Stimulated activated CD8-positive, alpha-beta memory T cell treated with anti-CD3 and anti-CD28 coated beads, Interleukin-7, amount 100 ng/mL, for 24 hours (primary cell): ENCODE results near the gene PHKG2.
"Not testable (repeated sequence)": the region's sequence is repeated elsewhere in the genome, so short reads cannot be mapped to it uniquely, and the experiment has no call there.

Experiments
- DNase-seq: peaks from one replicate; pipeline ENCODE4 v3.0.0-alpha.2; 2020; ENCODE audit warnings: low read depth

Gene PHKG2, protein sequence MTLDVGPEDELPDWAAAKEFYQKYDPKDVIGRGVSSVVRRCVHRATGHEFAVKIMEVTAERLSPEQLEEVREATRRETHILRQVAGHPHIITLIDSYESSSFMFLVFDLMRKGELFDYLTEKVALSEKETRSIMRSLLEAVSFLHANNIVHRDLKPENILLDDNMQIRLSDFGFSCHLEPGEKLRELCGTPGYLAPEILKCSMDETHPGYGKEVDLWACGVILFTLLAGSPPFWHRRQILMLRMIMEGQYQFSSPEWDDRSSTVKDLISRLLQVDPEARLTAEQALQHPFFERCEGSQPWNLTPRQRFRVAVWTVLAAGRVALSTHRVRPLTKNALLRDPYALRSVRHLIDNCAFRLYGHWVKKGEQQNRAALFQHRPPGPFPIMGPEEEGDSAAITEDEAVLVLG

GRCh38 chr16:30747799-30748633 is at the start of gene PHKG2:
Gene PHKG2, plus strand, starts transcription at chr16:30748425. Its CDS starts 396 bp downstream, at chr16:30748821.
- peak; percentile 94 for DNase-seq

DNA sequence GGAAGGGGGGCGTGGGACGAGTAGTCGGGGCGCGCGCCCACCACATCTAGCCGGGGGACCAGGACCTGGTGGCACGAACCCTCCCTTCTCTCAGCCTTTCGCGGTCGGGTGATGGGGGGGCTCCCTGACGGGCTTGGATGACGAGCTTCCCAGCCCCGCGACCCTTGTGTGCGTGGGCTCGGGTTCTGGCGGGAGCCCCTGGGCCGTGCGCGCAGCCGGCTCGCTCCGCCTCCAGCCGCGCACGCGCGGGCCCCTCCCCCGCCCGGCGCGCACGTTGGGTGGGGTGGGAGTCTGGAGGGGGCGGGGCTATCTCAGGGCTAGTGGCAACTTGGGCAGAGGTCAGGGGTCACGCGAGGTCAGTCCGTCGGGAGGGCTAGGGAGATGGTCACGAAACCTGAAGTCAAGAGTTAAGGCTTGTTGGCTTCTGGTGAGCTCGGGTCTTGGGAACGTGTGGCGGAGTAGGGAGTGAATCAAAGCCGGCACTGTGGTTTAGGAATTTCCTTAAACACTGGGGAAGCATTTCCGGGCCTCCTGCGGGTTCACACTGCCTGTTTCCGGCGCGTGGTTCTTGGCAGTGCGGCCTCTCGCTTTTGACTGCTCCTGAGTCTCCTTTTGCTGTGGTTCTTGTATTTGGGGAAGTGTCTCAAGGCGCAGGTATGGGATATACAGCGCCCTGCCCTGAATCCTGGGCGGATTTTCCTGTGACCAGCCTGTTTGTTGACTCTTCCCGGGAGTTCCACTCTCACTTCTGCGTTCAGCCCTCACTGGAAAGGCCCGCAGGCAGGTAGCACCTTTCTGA is 49.2 kb upstream of the PHKG2 start, which contains the start of gene SRCAP:
TSS of gene SRCAP (plus strand) at position 356 of the 799 bp plus-strand sequence. CDS start 1,654 bp downstream, outside the sequence.
- DNase-seq = peak; percentile 78

GRCh38 chr16:30699615-30700099 is 48.6 kb upstream of the PHKG2 start:
- DNase-seq = no peak

DNA sequence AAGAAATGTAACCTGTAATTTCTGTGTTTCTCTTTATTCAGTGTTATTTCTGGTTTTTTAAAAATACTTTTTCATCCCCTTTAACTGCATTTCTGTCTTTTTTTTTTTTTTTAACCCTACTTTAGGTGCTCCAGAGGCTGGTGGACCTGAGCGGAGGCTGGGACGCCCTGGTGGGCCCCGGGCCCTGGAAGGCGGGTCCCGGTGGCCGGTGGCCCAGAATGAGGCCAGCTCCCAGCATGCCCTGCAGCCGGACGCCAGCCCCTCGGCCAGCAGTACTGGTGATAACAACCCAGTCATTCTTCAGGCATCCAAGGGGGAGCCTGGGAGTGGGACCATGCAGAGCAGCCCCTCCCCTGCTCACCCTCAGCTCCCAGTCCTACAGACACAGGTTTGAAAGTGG is 47.7 kb upstream of the PHKG2 start:
- DNase-seq = no peak

GRCh38 chr16:30700971-30701370 is 47.3 kb upstream of the PHKG2 start:
- no peak for DNase-seq

- DNase-seq = not testable (repeated sequence)
Measured at GRCh38 chr16:30703071-30703470, 45.2 kb upstream of the PHKG2 start.

DNA sequence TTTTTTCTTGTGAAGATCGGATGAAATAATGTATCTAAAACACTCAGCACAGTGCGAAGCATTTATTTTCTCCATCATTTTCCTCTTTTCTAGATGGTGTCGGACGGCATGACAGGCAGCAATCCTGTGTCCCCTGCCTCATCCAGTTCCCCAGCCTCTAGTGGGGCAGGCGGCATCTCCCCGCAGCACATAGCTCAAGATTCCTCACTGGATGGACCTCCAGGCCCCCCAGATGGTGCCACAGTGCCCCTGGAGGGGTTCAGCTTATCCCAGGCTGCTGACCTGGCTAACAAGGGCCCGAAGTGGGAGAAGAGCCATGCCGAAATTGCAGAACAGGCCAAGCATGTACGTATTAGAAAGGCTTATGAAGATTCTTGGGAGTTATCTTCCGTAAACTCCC is 44.3 kb upstream of the PHKG2 start:
- DNase-seq = no peak

GRCh38 chr16:30706046-30706445 is 42.2 kb upstream of the PHKG2 start:
- no peak for DNase-seq

- DNase-seq = no peak
Measured at GRCh38 chr16:30710971-30711370, 37.3 kb upstream of the PHKG2 start.

DNA sequence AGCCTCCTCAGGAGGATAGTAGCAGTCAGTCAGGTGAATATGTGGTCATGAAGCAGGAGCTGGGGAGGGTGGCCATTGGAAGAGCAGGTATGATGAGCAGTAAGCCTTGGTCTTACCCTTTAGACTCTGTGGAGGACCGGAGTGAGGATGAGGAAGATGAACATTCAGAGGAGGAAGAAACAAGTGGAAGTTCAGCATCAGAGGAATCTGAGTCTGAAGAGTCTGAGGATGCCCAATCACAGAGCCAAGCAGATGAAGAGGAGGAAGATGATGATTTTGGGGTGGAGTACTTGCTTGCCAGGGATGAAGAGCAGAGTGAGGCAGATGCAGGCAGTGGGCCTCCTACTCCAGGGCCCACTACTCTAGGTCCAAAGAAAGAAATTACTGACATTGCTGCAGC is 36.5 kb upstream of the PHKG2 start:
- no peak for DNase-seq

DNA sequence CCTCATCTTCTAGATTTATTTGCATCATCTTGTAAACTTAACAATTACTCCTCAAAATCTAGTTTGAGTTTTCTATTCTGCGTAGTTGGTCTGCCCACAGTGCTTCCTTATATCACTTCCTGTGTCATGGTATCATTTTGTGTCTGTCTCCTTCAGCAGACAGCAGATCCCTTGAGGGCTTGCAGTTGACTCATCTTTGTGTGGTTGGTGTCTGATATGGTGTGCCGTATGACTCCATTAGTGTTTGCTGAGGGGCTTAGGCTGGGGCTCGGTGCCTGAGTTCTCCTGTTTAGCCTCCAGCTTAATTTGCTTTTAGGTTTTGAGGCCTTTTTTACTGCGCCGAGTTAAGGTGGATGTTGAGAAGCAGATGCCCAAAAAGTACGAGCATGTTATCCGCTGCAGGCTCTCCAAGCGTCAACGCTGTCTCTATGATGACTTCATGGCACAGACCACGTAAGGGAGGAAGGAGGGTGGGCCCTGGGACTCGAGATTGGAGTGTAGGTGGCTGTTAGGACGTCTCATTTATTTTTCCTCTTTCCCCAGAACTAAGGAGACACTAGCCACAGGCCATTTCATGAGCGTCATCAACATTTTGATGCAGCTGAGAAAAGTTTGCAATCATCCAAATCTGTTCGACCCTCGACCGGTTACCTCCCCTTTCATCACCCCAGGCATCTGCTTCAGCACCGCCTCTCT is 32.3 kb upstream of the PHKG2 start:
- DNase-seq = peak; percentile 11

DNA sequence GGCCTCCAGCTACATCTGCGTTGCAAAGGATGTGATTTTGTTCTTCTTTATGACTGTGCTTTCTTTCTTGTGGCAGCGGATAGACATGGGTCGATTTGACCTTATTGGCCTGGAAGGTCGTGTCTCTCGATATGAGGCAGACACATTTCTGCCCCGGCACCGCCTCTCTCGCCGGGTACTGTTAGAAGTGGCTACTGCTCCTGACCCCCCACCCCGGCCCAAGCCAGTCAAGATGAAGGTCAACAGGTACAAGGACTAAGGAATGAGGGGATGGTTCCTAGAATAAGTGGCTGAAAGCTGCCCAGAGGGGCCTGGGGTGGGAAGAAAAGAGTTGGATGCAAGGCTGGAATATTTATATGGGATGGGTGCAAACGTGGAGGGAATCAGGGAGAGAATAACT is 28.1 kb upstream of the PHKG2 start:
- no peak for DNase-seq

DNA sequence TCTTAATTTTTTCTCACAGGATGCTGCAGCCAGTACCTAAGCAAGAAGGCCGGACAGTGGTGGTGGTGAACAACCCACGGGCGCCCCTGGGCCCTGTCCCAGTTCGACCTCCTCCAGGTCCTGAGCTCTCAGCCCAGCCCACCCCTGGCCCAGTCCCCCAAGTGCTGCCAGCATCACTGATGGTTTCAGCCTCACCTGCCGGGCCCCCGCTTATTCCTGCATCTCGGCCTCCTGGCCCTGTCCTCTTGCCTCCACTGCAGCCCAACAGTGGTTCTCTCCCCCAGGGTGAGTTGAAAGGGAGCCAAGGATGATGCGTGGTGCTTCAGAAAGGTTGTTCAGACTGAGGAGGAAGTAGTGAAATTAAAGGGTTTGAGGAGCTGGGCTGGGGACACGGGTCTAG is 27.5 kb upstream of the PHKG2 start:
- no peak for DNase-seq

GRCh38 chr16:30721167-30721566 is 27.1 kb upstream of the PHKG2 start:
- no peak for DNase-seq

DNA sequence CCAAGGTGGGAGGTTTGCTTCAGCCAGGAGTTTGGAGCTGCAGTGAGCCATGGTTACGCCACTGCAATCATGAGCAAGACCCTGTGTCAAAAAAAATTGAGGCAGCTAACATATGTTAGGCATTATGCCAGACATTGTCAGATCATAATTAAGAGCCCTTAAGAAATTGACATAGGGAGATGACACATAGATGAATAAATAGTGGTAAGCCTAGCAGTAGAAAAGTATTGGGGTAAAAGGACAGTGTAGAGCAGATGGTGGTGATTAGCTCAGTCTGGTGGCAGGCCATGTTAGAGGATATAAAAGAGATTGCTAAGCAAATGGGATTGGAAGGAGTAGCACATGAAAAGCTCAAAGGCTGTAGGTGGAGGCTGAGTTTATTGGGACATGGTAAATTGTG is 26.6 kb upstream of the PHKG2 start:
- DNase-seq = no peak

DNA sequence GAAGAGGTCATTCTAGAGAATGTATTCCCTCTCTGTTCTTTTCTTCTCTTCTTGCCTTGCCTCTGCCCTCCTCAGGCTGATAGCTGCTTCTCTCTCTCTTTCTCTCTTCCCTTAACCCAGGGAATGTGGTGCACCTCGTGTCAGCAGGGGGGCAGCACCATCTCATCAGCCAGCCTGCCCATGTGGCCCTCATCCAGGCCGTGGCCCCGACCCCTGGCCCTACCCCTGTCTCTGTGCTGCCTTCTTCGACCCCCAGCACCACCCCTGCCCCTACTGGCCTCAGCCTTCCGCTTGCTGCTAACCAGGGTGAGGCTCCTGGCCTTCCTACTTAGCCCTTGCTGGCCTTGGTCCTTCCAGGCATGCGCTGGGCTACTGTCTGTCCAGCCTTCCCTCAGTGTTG is 25.8 kb upstream of the PHKG2 start:
- no peak for DNase-seq

DNA sequence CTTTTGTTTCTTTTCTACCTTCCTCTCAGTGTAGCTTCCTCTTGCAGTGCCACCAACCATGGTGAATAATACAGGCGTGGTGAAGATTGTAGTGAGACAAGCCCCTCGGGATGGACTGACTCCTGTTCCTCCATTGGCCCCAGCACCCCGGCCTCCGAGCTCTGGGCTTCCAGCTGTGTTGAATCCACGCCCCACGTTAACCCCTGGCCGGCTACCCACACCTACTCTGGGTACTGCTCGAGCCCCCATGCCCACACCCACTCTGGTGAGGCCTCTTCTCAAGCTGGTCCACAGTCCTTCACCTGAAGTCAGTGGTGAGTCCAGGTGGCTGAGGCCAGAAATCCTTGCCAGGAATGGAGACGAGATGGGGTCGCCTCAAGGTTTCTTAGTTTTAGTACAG is 25.3 kb upstream of the PHKG2 start:
- DNase-seq = no peak

GRCh38 chr16:30723725-30724355 is 24.4 kb upstream of the PHKG2 start:
- DNase-seq = no peak

- DNase-seq = no peak
Measured at GRCh38 chr16:30724641-30725417, 23.4 kb upstream of the PHKG2 start.

- DNase-seq = no peak
Measured at GRCh38 chr16:30725418-30725792, 22.8 kb upstream of the PHKG2 start.
